ENCODE results near the gene ADAMTSL5.
"Not testable (repeated sequence)": the region's sequence is repeated elsewhere in the genome, so short reads cannot be mapped to it uniquely, and the experiment has no call there.

ADAMTSL5 gene

GRCh38 chr19:1528596-1529429, 16.0 kb upstream of the ADAMTSL5 start:
- DNase-seq, result no peak

GRCh38 chr19:1527650-1528309, 15.0 kb upstream of the ADAMTSL5 start:
- DNase-seq, result no peak

- no peak for DNase-seq
These were observed 14.3 kb upstream of the ADAMTSL5 start for GRCh38 chr19:1526979-1527649.

- DNase-seq, result no peak
These were observed 13.4 kb upstream of the ADAMTSL5 start for GRCh38 chr19:1526066-1526778.

GRCh38 chr19:1525343-1525742, 12.5 kb upstream of the ADAMTSL5 start:
- DNase-seq, result no peak

- DNase-seq, result no peak
These were observed 12.1 kb upstream of the ADAMTSL5 start for GRCh38 chr19:1524972-1525325.

- no peak for DNase-seq
These were observed 11.6 kb upstream of the ADAMTSL5 start for GRCh38 chr19:1524287-1524971.

GRCh38 chr19:1523412-1524286, 10.8 kb upstream of the ADAMTSL5 start, which contains the start of gene PLK5:
Gene PLK5, plus strand, starts transcription at chr19:1524077. Its CDS starts 2,920 bp downstream, at chr19:1526997.
- DNase-seq, result no peak

- no peak for DNase-seq
These were observed 10.0 kb upstream of the ADAMTSL5 start for GRCh38 chr19:1522838-1523237.

GRCh38 chr19:1522061-1522460, 9.2 kb upstream of the ADAMTSL5 start:
- DNase-seq, result no peak

- no peak for DNase-seq
These were observed 8.8 kb upstream of the ADAMTSL5 start for GRCh38 chr19:1521636-1522035.

- no peak for DNase-seq
These were observed 7.5 kb upstream of the ADAMTSL5 start for GRCh38 chr19:1520203-1520780.

GRCh38 chr19:1519802-1520201, 7.0 kb upstream of the ADAMTSL5 start:
- DNase-seq, result not testable (repeated sequence)

- no peak for DNase-seq
These were observed 5.7 kb upstream of the ADAMTSL5 start for GRCh38 chr19:1518471-1518870.

GRCh38 chr19:1516395-1516753, 3.6 kb upstream of the ADAMTSL5 start:
- no peak for DNase-seq

- no peak for DNase-seq
These were observed 2.3 kb upstream of the ADAMTSL5 start for GRCh38 chr19:1514986-1515721.

- DNase-seq, result no peak
These were observed 1.5 kb upstream of the ADAMTSL5 start for GRCh38 chr19:1514295-1514661.

- DNase-seq, result no peak
These were observed 878 bp upstream of the ADAMTSL5 start for GRCh38 chr19:1513499-1514294.

All from NCI-H2227 treated with DMSO at 0.1 percent for 48 hours (cell line).